Measurements from ENCODE around the gene PCSK6. TPM values are rescaled to one million over a fixed set of nuclear protein-coding genes. Genes with fewer than 3 reads are reported as not detected.
"Not testable (repeated sequence)": the region's sequence is repeated elsewhere in the genome, so short reads cannot be mapped to it uniquely, and the experiment has no call there.

PCSK6 gene
- total RNA-seq, 2 experiments from 2014 or later, result 1.4 to 2.1 TPM

GRCh38 chr15:101356512-101357172 lies 132.9 kb downstream of the PCSK6 start:
- POLR2A ChIA-PET; H3K9me3 Mint-ChIP-seq; H3K4me3 Mint-ChIP-seq; ATAC-seq (ENCODE audit: low read depth); H3K36me3 Mint-ChIP-seq; DNase-seq; H3K27ac Mint-ChIP-seq; H3K27me3 Mint-ChIP-seq: not testable (repeated sequence)
- H3K4me1 Mint-ChIP-seq, result peaks cover 13% of the 10 kb centered on the region

DNA sequence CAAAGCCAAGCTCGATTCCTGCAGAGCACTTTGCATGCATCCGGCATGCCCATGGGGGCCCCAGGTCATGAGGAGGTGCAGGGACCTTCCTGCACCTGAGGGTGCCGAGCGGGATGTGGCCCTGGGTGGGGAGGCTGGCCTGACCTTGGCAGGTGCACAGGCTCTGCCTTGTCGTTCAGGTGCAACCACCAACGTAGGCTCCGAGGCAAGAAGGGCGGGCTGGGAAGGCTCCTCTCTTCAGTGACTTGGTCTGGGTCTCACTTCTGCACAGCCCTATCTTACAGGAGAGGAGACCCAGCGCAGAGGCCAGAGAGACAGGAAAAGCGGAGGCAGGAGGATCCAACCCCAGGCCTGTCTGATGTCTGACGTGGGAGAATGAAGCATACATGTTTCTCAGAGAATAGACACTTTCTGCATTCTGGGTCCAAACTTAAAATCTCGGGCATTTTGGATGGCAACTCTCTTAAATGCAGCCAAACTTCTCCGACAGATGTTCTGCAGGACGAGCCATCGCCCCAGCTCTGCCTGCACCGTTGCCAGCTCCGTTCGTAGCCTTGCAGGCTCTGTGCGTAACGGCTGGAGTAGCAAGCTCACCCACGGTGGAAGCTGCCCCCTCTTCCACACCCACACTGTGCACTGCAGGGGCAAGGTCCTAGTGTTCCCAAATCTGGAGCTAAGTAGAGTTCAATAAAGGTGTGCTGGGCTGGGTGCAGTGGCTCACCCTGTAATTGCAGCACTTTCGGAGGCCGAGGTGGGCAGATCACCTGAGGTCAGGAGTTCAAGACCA lies 133.6 kb downstream of the PCSK6 start:
- Mint-ChIP-seq H3K36me3 (no peaks in the 10 kb centered on the region), H3K4me3 (no peak overlapping the region), H3K27ac (no peak overlapping the region), H3K27me3 (no peaks in the 10 kb centered on the region), H3K9me3 (no peaks in the 10 kb centered on the region), H3K4me1 (peaks cover 6% of the 10 kb centered on the region)
- ATAC-seq (ENCODE audit: low read depth) (no peak), DNase-seq (no peak)
- POLR2A ChIA-PET, result no interaction called here

GRCh38 chr15:101354891-101355623 lies 134.4 kb downstream of the PCSK6 start:
- POLR2A ChIA-PET, result no interaction called here

DNA sequence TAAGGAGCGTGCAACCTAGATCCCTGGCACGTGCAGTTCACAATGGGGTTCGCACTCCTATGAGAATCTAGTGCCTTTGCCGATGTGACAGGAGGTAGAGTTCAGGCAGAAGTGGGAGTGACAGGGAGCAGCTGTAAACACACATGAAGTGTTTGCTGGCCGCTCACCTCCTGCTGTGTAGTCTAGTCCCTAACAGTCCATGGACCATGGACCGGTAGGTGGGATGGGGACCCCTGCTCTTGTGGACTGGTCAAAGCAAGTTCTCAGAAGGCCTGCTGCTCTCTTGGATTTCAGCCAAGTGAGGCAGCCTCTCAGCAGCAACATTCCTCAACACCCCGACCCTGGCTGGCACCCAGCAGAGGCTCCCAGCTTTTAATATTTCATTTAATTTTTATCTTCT lies 136.3 kb downstream of the PCSK6 start:
- Mint-ChIP-seq H3K27ac (no peak overlapping the region), H3K4me3 (no peak overlapping the region), H3K4me1 (no peaks in the 10 kb centered on the region), H3K36me3 (no peaks in the 10 kb centered on the region), H3K9me3 (no peaks in the 10 kb centered on the region), H3K27me3 (no peaks in the 10 kb centered on the region)
- POLR2A ChIA-PET, result no interaction called here
- no peak for DNase-seq
- ATAC-seq (ENCODE audit: low read depth), result no peak

More at GRCh38 chr15:101354891-101355623, 134.4 kb downstream of the PCSK6 start:
- Mint-ChIP-seq H3K9me3 (no peaks in the 10 kb centered on the region), H3K27me3 (no peaks in the 10 kb centered on the region), H3K27ac (no peak overlapping the region), H3K36me3 (no peaks in the 10 kb centered on the region), H3K4me3 (no peak overlapping the region), H3K4me1 (peaks cover 5% of the 10 kb centered on the region)
- DNase-seq (no peak), ATAC-seq (ENCODE audit: low read depth) (no peak)

DNA sequence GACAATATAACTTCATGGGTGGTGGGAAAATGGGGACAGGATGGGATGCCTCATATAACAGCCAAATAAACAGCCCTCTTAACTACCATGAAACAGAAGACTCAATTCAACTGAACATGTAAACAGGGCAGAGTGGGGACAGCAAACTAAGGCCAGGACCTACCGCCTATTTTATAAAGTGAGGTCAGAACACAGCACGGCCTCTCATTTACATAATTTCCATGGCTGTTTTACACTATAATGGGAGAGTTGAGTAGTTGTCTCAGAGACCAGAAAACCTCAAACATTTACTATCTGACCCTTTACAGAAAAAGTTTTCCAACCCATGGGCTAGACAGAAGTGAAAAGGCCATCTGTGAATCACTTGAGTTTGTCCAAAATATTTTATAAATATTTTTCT lies 137.8 kb downstream of the PCSK6 start:
- H3K27ac Mint-ChIP-seq, result no peak overlapping the region
- no peaks in the 10 kb centered on the region for H3K4me1 Mint-ChIP-seq
- no peak overlapping the region for H3K4me3 Mint-ChIP-seq
- POLR2A ChIA-PET, result no interaction called here
- DNase-seq, result no peak
- ATAC-seq (ENCODE audit: low read depth), result no peak
- H3K36me3 Mint-ChIP-seq, result no peaks in the 10 kb centered on the region
- H3K27me3 Mint-ChIP-seq, result peaks cover 3% of the 10 kb centered on the region
- H3K9me3 Mint-ChIP-seq, result no peaks in the 10 kb centered on the region

GRCh38 chr15:101349047-101349951 lies 140.2 kb downstream of the PCSK6 start:
- H3K4me1 Mint-ChIP-seq, result no peaks in the 10 kb centered on the region
- H3K27ac Mint-ChIP-seq, result no peak overlapping the region
- POLR2A ChIA-PET, result no interaction called here
- H3K4me3 Mint-ChIP-seq, result no peak overlapping the region
- H3K9me3 Mint-ChIP-seq, result no peaks in the 10 kb centered on the region
- H3K36me3 Mint-ChIP-seq, result no peaks in the 10 kb centered on the region
- peaks cover 3% of the 10 kb centered on the region for H3K27me3 Mint-ChIP-seq
- ATAC-seq (ENCODE audit: low read depth) (no peak), DNase-seq (no peak)

DNA sequence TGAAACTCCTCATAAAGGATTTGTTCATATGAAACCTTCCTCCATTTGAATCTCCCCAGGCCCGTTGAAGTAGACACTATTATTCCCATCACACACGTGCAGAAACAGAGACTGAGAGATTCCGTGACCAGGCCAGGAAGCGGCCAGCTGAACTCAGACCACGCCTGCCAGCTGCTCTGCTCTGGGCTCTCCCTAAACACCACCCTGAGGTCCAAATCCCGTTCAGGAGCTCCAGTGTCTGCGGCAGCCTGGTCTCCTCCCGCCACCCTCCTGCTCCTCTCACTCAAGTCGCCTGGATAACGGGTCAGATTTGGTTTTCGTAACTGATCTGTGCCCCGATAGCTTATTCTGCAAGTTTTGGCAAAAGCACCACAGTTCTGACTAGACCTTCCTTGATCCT lies 140.9 kb downstream of the PCSK6 start:
- Mint-ChIP-seq H3K27ac (no peak overlapping the region), H3K27me3 (peaks cover 3% of the 10 kb centered on the region), H3K9me3 (no peaks in the 10 kb centered on the region), H3K36me3 (no peaks in the 10 kb centered on the region), H3K4me3 (no peak overlapping the region), H3K4me1 (no peaks in the 10 kb centered on the region)
- DNase-seq (no peak), ATAC-seq (ENCODE audit: low read depth) (no peak)
- POLR2A ChIA-PET, result no interaction called here

GRCh38 chr15:101348015-101348414 lies 141.5 kb downstream of the PCSK6 start:
- ATAC-seq (ENCODE audit: low read depth), result no peak
- Mint-ChIP-seq H3K4me3 (no peak overlapping the region), H3K27ac (no peak overlapping the region), H3K27me3 (peaks cover 3% of the 10 kb centered on the region), H3K36me3 (no peaks in the 10 kb centered on the region), H3K4me1 (no peaks in the 10 kb centered on the region), H3K9me3 (no peaks in the 10 kb centered on the region)
- DNase-seq, result no peak
- POLR2A ChIA-PET, result no interaction called here

- POLR2A ChIA-PET, result no interaction called here
- H3K27me3 Mint-ChIP-seq, result peaks cover 5% of the 10 kb centered on the region
- ATAC-seq (ENCODE audit: low read depth) (no peak), DNase-seq (no peak)
- H3K4me3 Mint-ChIP-seq, result no peak overlapping the region
- H3K27ac Mint-ChIP-seq, result no peak overlapping the region
- no peaks in the 10 kb centered on the region for H3K4me1 Mint-ChIP-seq
- no peaks in the 10 kb centered on the region for H3K9me3 Mint-ChIP-seq
- no peaks in the 10 kb centered on the region for H3K36me3 Mint-ChIP-seq
These were observed 142.1 kb downstream of the PCSK6 start for GRCh38 chr15:101347454-101347853.

DNA sequence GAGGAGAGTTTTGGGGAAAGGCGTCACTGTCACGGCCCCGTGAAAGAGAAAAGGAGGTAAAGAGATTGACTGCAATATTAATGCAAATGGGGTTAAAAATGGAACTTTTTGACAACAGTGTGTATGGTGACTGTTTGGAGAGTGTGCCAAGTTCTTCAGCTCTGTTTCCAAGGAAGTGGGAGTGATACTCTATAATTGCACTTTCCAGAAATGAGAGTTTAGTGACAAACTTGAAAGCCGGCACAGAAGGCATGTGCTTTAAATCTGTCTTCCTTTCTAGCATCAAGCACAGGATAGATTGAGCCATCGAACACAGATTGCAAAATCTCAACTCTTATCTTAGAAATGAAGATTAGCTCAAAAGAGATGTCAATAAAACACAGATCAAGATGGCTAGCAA lies 142.6 kb downstream of the PCSK6 start:
- Mint-ChIP-seq H3K27ac (no peak overlapping the region), H3K27me3 (peaks cover 8% of the 10 kb centered on the region), H3K4me1 (no peaks in the 10 kb centered on the region), H3K4me3 (no peak overlapping the region), H3K36me3 (no peaks in the 10 kb centered on the region), H3K9me3 (no peaks in the 10 kb centered on the region)
- no peak for DNase-seq
- ATAC-seq (ENCODE audit: low read depth), result no peak
- POLR2A ChIA-PET, result no interaction called here

GRCh38 chr15:101342056-101342455 lies 147.5 kb downstream of the PCSK6 start:
- Mint-ChIP-seq H3K27ac (no peak overlapping the region), H3K9me3 (peaks cover 5% of the 10 kb centered on the region), H3K4me3 (no peak overlapping the region), H3K27me3 (peaks cover 13% of the 10 kb centered on the region), H3K36me3 (peaks cover 2% of the 10 kb centered on the region), H3K4me1 (no peaks in the 10 kb centered on the region)
- POLR2A ChIA-PET, result no interaction called here
- ATAC-seq (ENCODE audit: low read depth), result no peak
- no peak for DNase-seq

- Mint-ChIP-seq H3K27ac (no peak overlapping the region), H3K4me3 (no peak overlapping the region), H3K36me3 (peaks cover 4% of the 10 kb centered on the region), H3K9me3 (peaks cover 11% of the 10 kb centered on the region), H3K27me3 (peaks cover 13% of the 10 kb centered on the region), H3K4me1 (peaks cover 5% of the 10 kb centered on the region)
- DNase-seq (no peak), ATAC-seq (ENCODE audit: low read depth) (no peak)
- POLR2A ChIA-PET, result no interaction called here
These were observed 150.9 kb downstream of the PCSK6 start for GRCh38 chr15:101338502-101339057.

DNA sequence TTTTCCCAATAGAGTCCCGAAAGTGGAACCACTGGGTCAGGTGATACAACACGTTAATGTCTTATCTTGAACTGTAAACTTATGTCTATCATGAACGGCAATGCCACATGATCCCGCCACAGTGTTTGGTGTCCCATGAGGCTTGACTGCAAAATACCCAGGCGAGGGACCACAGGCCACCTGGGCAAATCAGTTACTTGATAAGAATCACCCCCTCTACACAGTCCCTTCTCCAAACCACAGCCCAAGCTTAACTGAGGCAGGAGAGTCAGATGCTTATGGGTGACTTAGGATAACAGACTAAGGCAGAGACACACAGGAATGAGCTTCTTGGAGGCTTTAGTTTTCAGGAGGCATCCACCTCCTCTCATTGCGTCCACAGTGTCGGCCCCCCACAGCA lies 151.5 kb downstream of the PCSK6 start:
- ATAC-seq (ENCODE audit: low read depth) (no peak), DNase-seq (no peak)
- peaks cover 12% of the 10 kb centered on the region for H3K9me3 Mint-ChIP-seq
- peaks cover 7% of the 10 kb centered on the region for H3K4me1 Mint-ChIP-seq
- peaks cover 13% of the 10 kb centered on the region for H3K27me3 Mint-ChIP-seq
- POLR2A ChIA-PET, result no interaction called here
- no peak overlapping the region for H3K27ac Mint-ChIP-seq
- peaks cover 6% of the 10 kb centered on the region for H3K36me3 Mint-ChIP-seq
- H3K4me3 Mint-ChIP-seq, result no peak overlapping the region
